HuH-7 (cell line): ENCODE data around the gene INO80C.
A peak's percentile ranks its signal among the peaks of the same experiment; 100 is the strongest.

Experiments used
- DNase-seq: peaks from one replicate; pipeline ENCODE4 v3.0.0; 2011; ENCODE audit warnings: low spot score

INO80C gene, protein sequence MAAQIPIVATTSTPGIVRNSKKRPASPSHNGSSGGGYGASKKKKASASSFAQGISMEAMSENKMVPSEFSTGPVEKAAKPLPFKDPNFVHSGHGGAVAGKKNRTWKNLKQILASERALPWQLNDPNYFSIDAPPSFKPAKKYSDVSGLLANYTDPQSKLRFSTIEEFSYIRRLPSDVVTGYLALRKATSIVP

DNA sequence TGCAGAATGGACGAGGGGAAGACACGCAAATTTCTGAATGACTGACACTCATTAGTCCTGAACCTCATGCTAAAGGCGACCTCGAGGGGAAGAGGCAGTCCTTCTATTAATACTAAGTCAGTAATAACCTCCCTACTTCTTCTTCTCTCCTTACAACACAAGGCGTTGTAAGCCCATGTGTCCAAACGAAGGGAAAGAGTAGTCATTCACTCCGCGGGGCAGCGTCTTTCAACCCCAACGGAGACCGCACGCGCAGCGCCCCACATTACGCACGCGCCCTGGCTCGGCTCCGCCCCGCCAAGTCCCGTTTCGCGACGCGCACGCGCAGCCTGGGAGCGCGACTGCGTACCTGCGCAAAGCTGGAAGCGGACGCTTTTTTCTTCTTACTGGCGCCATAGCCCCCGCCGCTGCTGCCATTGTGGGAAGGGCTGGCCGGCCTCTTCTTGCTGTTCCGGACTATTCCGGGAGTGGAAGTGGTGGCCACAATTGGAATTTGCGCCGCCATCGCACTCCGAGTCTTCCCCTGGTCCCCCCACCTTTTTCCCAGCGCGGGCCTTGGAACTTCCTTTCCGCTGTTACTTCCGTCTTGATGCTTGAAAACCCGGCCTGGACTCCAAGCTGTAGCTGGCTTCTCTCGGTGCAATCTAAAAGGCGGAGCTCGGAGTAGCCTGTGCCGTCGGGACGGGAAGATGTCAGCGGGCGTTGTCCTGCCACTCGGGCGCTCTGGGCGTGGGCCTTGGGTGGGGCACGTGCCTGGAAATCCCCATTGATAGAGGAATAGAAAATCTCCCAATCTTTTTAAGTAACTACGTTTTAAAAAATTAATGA lies at the start of gene INO80C:
INO80C (minus strand) TSS at position 591 of the 828 bp plus-strand sequence; CDS start at position 505, 86 bp downstream.
- peak; percentile 70 for DNase-seq

DNA sequence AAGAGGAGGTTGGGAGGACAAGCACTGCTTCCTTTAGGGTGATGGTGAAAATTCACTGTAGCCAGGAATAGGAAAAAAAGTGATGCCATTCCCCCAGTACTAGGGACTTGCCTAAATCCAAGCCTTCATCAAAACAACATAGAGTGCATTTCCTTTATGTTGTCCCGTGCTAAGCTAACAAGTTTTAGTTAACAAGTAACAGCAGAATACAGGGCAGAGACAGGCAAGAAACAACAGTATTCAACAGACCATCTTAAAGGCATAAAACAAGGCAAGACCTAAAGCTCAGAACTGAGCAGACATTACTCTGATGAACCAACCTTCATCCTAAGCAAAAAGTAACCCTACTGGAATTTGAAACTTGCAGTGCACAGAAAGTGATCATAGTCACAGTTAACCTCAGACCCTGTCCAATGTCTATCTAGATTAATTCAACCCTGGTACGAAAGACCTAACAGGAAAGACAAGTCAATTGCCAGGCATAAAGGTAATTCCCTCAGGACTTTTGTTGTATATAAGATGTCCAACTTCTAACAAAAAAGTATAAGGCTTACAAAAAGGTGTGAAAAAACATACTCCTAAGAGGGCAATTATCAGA lies 49.3 kb upstream of the INO80C start:
- peak; percentile 11 for DNase-seq

DNA sequence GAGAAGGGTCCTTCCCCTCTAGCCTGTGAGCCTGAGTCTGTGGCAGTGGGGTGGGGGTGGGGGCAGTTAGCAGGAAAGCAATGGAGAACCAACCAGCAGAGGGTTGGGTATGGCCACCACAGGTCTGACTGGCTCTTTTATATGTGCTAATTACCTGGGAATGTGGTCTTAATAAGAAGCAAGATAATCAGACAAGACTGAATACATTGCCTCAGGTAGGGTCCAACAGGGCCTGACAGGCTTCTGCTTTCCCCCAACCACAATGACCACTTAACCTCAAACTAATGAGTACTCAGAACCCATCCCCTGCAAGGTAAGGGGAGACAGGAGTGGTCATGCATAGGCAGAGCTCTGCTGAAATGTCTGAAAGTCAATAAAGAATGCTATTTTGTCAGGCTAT lies 44.6 kb upstream of the INO80C start:
- no peak for DNase-seq

DNA sequence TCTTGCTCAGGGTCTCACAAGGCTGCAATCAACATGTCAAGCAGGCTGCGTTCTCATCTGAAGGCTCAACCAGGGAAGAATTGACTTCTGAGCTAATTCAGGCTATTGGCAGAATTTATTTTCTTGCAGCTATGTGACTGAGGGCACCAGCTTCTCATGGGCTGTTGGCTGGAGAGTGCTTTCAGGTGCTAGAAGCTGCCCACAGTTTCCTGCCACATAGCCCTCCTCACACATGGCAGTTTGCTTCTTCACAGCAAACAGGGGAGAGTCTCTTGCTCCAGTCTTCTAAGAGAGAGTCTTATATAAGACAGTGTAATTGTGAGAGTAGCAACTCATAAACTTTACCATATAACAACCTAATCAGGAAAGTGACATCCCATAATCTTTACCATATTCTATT lies 37.5 kb upstream of the INO80C start:
- DNase-seq = no peak

DNA sequence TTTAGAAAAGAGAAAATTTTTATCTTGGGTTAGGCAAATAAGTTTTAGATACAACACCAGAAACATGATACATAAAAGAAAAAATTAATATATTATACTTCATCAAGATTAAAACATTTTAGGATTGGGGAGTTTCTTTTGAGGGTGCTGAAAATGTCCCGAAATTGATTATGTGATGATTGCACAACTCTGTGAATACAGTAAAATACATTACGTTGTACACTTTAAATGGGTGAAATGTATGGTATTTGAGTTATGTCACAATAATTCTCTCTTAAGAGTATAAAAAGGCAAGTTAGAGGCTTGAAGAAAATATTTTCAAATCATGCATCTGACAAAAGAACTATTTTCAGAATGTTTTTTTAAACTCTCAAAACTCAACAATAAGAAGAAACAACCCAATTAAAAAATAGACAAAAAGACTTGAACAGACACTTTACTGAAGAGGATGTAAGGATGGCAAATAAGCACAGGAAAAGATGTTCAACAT lies 36.2 kb upstream of the INO80C start:
- no peak for DNase-seq

DNA sequence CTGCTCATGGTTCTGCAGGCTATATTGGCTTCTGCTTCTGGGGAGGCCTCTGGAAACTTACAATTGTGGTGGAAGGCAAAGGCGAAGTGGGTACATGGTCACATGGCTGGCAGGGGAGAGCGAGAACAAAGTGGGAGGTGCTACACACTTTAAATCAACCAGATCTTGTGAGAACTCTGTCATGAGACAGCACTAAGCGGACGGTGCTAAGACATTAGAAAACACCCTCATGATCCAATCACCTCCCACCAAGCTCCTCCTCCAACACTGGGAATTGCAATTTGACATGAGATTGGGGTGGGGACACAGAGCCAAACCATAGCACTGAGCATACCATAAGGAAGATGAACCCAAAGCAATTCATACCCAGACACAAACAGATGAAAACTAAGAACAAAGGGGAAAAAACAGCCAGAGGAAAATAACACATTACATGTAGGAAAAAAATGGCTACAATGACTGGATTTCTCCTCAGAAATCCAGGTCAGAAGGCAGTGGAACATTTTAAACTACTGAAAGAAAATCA lies 31.1 kb upstream of the INO80C start:
- DNase-seq = no peak

DNA sequence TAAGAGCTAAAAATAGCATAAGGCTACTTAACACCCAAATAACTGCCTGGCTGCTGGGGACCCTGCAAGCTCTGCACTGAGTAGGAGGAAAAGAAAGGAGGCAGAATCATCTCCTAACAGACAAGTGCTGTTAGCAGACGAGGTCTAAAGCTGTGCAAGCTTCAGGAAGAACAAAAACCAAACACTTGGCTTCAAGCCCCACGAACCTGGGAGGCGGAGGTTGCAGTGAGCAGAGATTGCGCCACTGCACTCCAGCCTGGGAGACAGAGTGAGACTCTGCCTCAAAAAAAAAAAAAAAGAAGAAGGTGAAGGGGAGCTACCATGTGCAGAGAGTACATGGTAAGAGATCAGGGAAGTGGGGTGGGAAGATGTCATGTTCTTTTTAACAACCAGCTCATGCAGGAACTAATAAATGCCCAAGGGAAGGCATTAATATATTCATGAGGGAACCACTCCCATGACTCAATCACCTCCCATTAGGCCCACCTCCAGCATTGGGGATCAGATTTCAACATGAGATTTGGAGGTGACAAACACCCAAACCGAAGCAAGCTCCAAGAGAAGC lies 28.8 kb upstream of the INO80C start:
- no peak for DNase-seq

DNA sequence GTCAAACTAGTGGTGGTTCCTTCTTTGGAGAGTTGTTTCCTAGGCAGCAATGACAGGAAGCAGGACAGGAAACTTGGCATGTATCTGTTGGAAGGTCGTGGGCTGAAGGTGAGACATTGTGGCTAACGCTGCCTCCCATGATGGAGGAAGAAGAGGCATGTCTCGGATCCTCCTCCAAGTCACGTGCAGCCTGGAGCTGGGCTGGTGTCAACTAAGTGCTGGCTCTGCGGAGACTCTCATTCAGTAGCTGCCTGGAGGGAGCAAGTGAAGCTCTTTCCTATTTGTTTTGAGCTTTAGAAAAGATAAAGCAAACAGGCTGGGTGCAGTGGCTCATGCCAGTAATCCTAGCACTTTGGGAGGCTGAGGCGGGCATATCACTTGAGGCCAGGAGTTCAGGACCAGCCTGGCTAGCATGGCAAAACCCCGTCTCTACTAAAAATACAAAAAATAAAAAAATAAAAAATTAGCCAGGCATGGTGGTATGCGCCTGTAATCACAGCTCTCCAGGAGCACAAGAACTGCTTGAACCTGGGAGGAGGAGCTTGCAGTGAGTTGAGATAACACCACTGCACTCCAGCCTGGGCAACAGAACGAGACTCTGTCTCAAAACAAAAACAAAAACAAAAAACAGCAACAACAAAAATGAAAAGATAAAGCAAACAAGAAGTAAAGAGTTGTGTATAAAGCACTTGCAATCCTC lies 28.2 kb upstream of the INO80C start:
- no peak for DNase-seq

DNA sequence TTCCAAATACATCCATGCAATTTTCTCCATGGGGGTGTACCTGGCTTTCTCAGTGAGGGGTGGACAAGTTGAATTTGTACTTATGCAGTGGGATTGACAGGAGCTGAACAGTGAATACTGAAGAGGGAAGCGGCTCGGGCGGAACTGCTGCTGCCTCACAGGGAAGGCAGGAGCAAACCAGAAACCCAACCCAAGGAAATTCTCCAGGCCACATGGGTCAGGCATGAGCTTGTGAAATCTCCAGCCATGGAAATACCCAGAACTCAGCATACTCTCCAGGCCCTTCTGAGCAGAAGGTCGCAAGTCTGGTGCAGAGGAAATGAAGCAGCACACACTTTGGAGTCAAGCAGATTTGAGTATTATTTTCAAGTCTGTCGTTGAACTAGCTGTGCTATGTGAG lies 26.5 kb upstream of the INO80C start:
- DNase-seq = no peak

DNA sequence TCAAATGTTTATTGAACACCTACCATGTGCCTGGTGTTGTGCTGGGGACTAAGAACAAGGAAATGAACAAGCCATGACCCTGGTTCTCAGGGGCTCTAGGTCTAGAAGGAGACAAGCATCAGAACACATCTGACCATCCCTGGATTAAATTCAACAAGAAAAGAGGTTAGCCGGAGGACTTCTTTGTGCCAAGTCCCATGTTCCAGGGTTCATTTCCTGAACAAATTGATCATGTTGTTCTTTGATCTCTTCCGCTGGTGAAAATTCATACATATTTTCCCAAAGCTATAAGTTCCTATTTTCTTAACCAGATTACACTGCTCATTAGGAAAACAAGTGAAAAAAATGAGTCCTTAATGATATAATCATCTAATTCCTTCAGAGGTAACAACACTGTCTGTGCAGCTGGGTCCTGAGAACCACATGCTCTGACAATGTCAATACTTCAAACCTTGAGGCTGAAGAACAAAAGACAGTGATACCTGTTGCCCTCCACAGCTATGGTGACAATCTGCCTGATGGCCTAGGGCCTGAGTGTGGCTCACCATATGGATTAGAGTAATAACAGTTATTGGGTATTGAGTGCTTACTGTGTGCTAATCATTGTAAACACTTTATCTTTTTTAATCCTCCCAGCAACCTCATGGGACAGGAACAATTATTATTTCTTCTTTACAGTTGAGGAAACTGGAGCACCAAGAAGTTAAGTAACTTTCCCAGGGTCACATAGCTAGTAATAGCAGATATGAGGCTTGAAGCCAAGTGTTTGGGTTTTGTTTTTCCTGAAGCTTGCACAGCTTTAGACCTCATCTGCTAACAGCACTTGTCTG lies 24.6 kb upstream of the INO80C start:
- DNase-seq = no peak

DNA sequence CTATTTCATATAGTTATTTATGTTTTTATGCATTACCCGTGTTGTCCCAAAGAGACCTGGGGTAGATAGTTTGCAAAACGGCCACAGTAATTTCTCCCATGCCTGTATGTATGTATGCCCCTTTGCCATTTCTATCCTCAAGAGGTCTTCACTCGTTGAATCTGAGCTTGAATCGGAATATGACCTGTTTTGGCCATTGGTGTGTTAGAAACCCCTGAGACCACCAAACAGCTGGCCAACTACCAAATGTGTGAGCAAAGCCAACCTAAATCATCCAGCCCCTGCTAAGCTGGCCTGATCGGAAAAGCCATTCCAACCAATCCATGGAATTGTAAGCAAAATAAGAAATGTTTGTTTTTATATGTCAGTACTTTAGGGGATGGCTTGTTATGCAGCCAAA lies 23.4 kb upstream of the INO80C start:
- DNase-seq = no peak

DNA sequence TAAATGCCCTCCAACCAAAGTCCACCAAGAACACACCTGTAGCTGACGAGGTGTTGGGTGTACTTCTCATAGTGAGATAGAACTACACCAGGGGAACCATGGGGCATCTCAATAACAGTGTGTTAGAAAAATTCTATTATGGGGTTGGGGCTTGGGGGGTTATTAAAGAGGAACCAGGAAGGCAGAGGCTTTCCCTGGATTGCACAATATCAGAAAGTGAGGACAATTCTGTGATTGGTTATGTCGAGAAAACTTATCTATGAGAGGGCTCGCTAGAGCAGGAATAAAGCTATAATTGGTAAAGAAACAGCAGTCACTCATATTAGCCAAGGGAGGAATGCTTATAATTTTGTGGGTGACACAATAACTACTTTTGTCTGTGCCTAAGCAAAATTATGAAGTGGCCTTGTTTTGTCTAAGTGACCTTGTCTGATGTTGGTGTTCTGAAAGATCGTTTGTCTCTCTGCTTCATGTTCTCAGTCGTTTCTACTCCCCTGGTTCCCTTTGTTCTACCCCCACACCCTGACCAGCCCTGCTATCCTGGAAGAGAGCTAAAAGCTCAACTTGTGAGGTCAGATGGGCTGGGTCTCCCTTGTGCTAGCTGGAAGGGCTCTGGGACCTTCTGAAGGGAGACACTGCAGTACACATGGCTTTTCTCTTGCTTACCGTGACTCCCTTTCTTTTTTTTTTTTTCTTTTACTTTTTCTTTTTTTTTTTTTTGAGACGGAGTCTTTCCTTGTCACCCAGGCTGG lies 21.6 kb upstream of the INO80C start:
- no peak for DNase-seq

DNA sequence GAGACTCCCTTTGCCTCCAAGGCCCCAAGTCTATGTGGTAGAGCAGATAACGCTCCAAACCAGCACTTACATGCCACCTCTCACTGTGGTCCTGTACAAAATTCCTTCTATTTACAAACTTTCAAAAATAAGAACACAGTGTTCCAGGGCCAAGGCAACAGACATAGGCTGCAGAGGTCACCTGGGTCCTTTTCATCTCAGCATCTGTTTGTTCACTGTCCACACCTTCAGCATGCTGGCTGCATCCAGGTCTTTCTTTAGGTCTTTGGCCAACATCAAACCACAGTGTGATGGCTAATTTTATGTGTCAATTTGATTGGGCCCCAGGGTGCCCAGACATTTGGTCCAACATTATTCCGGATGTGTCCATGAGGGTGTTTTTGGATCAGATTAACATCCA lies 20.0 kb upstream of the INO80C start:
- DNase-seq = no peak

DNA sequence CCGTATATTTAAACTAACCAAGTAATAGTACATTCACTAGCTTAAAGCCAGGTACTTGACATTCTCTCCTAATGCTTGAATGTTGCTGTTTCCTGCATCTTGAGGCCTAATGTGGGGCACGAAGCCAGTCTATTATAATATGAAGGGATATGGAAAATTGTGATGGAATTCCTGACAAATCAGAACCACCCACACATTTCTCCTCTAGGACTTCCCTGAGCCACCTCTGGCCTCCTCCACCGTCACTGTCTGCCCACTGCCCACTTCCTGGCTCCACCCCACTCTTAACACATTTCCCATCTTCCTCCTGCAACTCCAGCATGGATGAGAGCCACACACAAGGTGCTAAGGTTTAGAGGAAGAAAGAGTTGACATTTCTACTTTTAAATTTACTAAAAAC lies 19.0 kb upstream of the INO80C start:
- no peak for DNase-seq

DNA sequence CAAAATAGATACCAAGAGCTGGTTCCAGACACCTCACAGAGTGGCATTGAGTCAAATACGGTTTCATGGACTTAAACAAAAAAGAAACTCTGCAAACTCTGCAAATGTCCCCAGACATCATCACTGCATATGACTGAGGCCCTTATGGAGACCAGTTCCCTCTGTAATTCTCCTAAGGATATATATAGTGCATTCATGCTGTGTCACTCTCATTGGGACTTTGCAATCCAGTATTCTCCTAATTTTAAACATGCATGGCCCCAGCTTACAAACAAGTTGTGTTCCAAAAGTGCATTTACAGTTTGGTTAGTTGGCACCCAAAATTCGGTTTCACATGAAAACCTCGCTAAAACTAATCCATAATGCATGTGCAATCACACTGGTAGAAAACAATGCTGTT lies 18.6 kb upstream of the INO80C start:
- no peak for DNase-seq

DNA sequence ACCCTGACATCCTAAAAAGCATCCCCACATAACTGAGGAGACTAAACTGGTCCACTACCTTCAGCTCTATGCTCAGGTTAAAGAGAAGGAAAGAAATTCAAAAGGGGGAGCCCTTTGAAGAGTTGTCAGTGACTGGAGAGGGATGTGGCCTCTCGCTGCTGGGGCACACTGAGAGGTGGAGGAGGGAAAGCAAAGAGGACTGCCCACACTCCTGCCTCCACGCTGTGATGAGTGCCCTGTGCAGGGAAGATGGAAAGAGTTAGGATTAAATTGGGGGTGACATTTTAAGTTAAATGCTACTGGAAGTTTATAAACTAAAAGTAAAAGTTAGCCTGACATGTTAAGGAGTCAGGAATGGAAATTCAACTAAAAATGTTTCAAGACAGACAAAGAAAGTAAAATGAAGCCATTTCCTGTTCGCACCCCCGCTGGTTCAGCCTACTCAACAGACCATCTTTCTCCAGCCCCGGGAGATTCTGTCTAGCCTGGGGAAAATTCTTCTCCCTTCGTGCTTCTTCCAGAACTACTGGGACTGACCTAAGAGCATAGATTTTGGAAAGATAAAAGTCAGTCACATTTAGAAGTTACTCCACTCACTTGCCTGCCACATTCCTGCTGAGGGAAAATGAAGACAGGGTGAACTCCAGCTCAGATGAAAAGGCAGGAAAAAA lies 17.8 kb upstream of the INO80C start:
- no peak for DNase-seq

DNA sequence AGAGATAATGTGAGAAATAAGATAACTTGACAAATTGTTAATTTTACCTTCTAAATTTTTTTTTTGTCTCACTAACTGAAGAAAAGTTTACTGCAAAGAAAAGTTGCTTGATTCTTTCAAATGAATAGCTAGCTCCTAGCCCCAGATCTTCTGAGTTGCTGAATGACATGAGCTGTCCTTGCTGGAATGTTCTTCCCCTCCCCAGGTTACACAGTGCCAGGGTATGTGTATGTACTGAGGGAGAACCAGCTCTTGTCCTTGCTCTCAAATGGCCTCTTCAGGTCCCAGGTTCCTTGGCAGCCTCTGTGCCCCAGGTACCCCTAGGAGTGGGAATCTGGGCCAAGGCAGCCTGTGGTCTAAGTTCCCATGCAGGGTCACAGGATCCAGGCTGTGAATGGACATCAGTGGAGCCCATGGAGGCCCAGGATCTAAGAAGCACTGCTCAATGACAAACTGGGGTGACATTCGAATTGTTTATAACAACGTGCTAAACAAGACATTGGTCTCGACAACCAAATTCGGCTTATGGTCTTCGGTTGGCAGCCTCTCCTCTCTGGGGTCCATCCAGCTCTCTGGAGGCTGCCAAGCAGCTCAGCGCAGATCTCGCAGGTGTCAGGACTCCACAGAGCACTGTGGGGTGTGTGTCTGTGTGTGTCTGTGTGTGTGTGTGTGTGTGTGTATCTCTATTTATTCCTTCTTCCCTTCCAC lies 17.1 kb upstream of the INO80C start:
- DNase-seq = no peak

DNA sequence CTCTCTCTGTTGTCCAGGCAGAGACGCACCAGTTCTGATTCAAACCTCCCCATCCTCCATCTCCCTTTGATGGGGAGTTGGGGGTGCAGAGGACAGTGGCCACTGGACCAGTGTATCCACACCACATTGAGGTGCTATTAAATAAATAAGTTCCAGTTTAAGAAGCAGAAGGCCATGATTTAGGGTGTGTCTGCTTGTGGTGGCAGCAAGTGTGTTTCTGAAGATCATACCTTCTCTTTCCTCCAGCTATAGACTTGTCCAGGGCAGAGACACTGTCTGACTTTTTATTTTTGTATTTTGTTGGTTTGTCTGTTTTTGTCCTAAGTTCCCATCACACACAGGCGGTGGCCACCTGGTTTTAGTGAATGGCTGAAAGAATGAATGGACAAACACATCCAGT lies 16.5 kb upstream of the INO80C start:
- DNase-seq = no peak
